HG02642 (cell line): ENCODE data around the gene BLTP3B.

Experiments
- ATAC-seq: cut with Tn5 transposase; IDR thresholded peaks from one replicate; pipeline ENCODE4 v1.9.1; 2021; ENCODE audit warnings: mild to moderate bottlenecking; ENCODE audit not compliant: unreplicated experiment, poor library complexity

The BLTP3B gene

GRCh38 chr12:100120355-100120754 lies 22.3 kb downstream of the BLTP3B start:
- no peak for ATAC-seq

GRCh38 chr12:100115291-100115690 lies 27.4 kb downstream of the BLTP3B start:
- no peak for ATAC-seq

GRCh38 chr12:100114574-100114973 lies 28.1 kb downstream of the BLTP3B start:
- no peak for ATAC-seq

GRCh38 chr12:100110276-100110675 lies 32.4 kb downstream of the BLTP3B start:
- ATAC-seq, result no peak

- ATAC-seq, result no peak
Measured at GRCh38 chr12:100106861-100107260, 35.8 kb downstream of the BLTP3B start.

- ATAC-seq, result no peak
Measured at GRCh38 chr12:100105661-100106060, 37.0 kb downstream of the BLTP3B start.

GRCh38 chr12:100101000-100101399 lies 41.7 kb downstream of the BLTP3B start:
- no peak for ATAC-seq
